KBM-7 (cell line): Measurements from ENCODE around the gene ARFRP1.

Source experiments
- DNase-seq: peaks from one replicate; pipeline ENCODE4 v3.0.0-alpha.2; 2015
- in situ Hi-C: fragments of 300-500 bp; cut with MboI; formaldehyde crosslinking; loops from 2 replicates; pipeline ENCODE4 v1.14.3; 2020; ENCODE audit warnings: low sequenced_read_pairs, low pct_unique_long_range_greater_than_20kb, mixed read lengths

The ARFRP1 gene

GRCh38 chr20:63744574-63745423 is 37.0 kb upstream of the ARFRP1 start:
- in situ Hi-C loops, result no loop called here
- DNase-seq, result no peak

GRCh38 chr20:63744158-63744557 is 36.4 kb upstream of the ARFRP1 start:
- no peak for DNase-seq
- in situ Hi-C loops, result no loop called here

GRCh38 chr20:63743210-63743970 is 35.6 kb upstream of the ARFRP1 start:
- in situ Hi-C loops, result no loop called here
- DNase-seq, result no peak

- in situ Hi-C loops, result no loop called here
Observed at GRCh38 chr20:63742381-63743024, 34.7 kb upstream of the ARFRP1 start.

GRCh38 chr20:63741676-63742380 is 34.1 kb upstream of the ARFRP1 start:
- DNase-seq, result no peak
- in situ Hi-C loops, result no loop called here

More at GRCh38 chr20:63742381-63743024, 34.7 kb upstream of the ARFRP1 start:
- no peak for DNase-seq

GRCh38 chr20:63741354-63741675 is 33.5 kb upstream of the ARFRP1 start:
- in situ Hi-C loops, result no loop called here
- no peak for DNase-seq

GRCh38 chr20:63740627-63741353 is 33.0 kb upstream of the ARFRP1 start:
- in situ Hi-C loops, result no loop called here
- peak; percentile 89 for DNase-seq

GRCh38 chr20:63740070-63740626 is 32.4 kb upstream of the ARFRP1 start:
- in situ Hi-C loops, result no loop called here
- no peak for DNase-seq

- peak; percentile 51 for DNase-seq
- in situ Hi-C loops, result no loop called here
Observed at GRCh38 chr20:63739130-63740069, 31.6 kb upstream of the ARFRP1 start, which contains the start of gene SLC2A4RG. Gene SLC2A4RG (plus strand): TSS chr20:63739776. CDS start chr20:63739913, 137 bp downstream.

- in situ Hi-C loops, result no loop called here
- no peak for DNase-seq
Observed at GRCh38 chr20:63738687-63739129, 30.9 kb upstream of the ARFRP1 start.

GRCh38 chr20:63737945-63738686 is 30.3 kb upstream of the ARFRP1 start:
- DNase-seq, result no peak

GRCh38 chr20:63737695-63737944 is 29.8 kb upstream of the ARFRP1 start:
- in situ Hi-C loops, result no loop called here
- no peak for DNase-seq

More at GRCh38 chr20:63737945-63738686, 30.3 kb upstream of the ARFRP1 start:
- in situ Hi-C loops, result no loop called here

- DNase-seq, result no peak
- in situ Hi-C loops, result no loop called here
Observed at GRCh38 chr20:63736893-63737694, 29.3 kb upstream of the ARFRP1 start.

- in situ Hi-C loops, result no loop called here
- no peak for DNase-seq
Observed at GRCh38 chr20:63735859-63736718, 28.3 kb upstream of the ARFRP1 start, which contains the start of gene LIME1. Gene LIME1 (plus strand): TSS chr20:63736664. CDS start chr20:63737550, 886 bp downstream.
